HG03571 (cell line): ENCODE results near the gene OCA2.

ENCODE experiments used
- ATAC-seq: cut with Tn5 transposase; IDR thresholded peaks from one replicate; pipeline ENCODE4 v1.9.1; 2021; ENCODE audit not compliant: unreplicated experiment

Gene OCA2

GRCh38 chr15:28082891-28083684 lies 16.0 kb downstream of the OCA2 start:
- ATAC-seq: no peak

DNA sequence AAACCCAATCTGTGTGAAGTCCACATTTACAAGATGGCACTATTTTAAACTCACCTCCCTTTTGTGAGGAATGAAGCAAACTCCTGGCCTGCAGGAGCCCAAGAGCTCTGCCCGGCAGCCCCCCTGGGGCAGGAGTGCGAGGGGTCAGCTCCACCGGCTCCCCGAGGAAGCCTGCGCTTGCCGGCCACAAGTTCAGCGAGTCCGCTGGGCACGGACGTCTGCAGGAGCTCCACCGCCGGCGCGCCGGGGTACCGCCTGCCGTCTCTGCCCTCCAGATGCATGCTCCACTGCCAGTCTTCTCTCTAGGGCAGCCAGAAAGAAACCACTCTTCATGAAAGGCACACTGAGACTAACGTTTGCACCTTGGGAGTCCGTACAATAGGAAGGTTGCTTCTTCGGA lies 17.5 kb downstream of the OCA2 start:
- ATAC-seq: no peak

DNA sequence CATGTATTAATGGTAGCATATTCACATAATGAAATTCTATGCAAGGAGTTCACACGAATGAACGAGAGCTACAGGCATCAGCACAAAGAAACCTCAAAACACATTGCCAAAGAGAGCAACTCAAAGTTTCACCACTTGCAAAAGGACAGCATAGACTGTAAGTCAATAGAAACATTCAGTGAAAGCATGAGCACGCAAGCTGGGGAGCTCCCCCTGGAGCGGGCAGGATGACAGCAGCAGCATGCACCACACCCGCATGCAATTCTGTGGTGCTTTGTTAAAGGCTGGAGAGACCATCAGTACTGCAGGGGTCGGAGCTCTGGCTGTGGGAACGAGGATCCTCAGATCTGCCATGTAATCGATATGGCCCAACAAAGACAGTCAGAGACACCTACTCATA lies 18.7 kb downstream of the OCA2 start:
- ATAC-seq: no peak

DNA sequence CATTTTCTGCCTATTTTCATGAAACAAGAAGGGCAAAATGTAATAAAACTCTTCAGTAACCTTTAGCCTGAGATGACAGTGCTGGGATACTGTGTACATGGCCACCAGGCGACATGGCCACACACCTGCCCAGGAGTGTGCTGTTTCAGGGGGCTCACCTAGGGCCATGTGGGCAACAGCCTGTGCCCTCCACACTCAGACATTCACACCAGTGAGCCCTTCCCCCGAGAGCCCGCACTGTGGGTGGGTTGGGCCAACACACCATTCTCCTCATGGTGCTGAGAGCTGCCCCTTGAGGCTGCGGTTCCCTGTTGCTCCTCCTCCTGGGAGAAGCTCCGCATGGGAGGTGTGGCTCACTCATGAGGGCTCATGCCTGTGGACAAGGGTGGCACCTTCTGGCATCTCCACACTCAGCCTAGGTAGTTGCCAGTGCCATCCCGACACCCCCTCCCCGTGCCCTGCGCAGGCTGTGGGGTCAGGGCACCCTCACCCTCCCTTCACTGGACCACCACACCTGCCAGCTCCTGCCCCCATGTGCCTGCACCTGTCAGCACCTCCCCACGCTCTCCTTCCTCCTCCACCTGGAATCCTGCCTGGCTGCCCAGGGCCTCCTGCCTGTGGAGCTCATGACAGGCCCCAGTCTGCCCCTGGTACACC lies 19.7 kb downstream of the OCA2 start:
- no peak for ATAC-seq

- no peak for ATAC-seq
Measured at GRCh38 chr15:28078191-28078719, 20.9 kb downstream of the OCA2 start.

DNA sequence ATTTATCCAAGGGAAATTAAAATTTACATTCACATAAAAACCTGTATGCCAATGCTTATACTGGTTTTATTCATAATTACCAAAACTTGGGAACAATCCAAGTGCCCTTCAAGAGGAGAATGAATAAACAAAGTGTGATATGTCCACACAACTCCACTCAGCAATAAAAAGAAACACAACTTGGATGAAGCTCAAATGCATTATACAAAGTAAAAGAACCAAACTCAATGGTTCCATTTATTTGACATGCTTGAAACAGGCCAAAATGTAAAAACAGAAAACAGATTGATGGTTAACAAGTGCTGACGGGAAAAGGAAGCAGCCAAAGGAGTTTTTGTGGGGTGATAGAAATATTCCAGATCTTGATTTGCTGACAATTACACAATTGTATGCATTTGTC lies 23.5 kb downstream of the OCA2 start:
- ATAC-seq: no peak

- ATAC-seq: no peak
Measured at GRCh38 chr15:28068930-28069329, 30.2 kb downstream of the OCA2 start.

DNA sequence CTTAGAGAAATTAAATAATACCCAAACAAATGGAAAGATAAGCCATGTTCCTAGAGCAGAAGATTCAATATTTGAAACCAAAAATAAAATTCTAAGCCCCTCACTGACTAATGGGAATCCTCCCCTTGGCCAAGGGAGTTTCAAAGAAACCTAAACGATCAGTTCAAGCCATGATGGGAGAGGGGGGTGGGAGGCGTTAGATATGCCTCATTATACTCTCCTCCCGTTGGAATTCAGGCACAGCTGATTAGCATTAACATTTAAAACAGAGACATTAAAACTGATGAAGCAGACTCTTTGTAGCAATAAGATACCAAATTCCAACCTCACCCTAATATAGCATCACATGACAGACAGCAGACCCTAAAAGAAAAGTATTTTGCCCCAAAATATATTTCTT lies 32.9 kb downstream of the OCA2 start:
- ATAC-seq: no peak

GRCh38 chr15:28060005-28060404 lies 39.1 kb downstream of the OCA2 start:
- ATAC-seq: no peak

- no peak for ATAC-seq
Measured at GRCh38 chr15:28058082-28058481, 41.0 kb downstream of the OCA2 start.

DNA sequence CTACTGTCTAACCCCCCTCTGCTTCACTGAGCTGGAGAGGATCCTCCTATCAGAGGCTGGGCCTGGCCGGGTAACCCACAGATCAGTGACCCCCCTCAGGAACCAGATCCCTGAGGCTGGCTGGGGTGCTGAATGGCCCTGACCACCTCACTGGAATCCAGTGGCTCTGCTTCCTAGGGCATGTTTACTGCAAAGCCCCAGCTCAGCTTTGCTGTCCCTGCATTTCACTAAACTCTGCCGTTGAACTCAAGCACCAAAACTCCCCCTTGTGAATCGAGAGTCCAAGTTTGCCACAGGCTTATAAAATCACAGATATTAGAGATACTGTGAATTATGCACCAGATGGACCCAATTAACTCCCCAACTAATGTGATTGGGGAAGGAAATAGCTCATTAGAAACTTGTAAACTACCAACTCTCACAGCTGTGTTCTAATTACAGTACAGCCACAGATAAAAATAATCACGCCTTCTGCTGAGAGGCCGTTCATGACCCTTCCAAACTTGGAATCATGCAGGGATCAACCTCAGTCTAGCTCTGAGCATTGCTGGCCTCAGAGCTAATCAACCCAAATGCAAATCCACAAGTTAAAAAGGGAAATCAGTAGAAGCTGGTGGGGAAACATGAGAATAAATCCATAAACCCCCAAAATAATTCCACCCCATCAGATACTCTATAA lies 47.0 kb downstream of the OCA2 start:
- ATAC-seq: no peak

GRCh38 chr15:28049581-28049980 lies 49.5 kb downstream of the OCA2 start:
- ATAC-seq: no peak

DNA sequence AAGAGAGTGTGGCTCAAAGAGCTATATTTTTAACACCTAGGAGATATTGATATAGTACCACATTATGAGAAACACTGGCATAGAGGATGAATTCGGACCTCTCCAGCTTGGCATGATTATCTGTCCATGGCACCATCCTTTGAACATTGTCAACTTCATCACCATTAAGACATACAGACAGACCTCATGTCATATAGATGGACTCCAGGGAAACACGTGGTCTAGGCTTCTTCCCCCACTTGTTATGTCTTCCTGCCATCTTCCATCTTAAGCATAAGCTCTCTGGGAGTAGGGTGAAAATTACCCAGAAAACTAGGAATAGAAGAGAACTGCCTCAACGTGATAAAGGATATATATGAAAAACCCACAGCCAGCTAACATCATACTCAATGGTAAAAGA lies 51.8 kb downstream of the OCA2 start:
- ATAC-seq: no peak

DNA sequence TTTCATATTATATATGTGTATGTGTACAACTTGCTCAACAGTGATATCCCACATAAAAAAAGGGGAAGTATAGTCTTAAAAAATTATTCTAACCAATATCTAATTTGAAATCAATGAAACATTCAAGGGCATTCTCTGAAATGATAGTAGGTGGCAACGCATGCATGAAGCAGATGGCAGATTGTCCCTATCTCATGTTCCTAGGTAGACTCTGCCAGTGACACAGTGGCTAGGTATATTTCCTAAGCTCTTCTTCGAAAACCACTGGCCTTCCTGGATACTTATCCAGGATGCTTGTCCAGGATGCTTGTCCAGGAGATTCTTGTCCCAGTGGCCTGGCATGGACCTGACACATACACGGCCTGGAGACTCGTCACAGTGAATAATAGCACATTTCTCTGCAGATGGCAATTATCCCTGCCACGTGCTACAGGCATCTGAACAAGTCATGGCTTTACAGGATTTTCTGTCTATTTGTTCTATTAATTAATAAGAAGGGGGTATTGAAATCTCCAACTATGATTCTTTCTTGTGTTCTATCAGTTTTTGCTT lies 54.9 kb downstream of the OCA2 start:
- no peak for ATAC-seq

GRCh38 chr15:28043691-28044091 lies 55.4 kb downstream of the OCA2 start:
- ATAC-seq: no peak

DNA sequence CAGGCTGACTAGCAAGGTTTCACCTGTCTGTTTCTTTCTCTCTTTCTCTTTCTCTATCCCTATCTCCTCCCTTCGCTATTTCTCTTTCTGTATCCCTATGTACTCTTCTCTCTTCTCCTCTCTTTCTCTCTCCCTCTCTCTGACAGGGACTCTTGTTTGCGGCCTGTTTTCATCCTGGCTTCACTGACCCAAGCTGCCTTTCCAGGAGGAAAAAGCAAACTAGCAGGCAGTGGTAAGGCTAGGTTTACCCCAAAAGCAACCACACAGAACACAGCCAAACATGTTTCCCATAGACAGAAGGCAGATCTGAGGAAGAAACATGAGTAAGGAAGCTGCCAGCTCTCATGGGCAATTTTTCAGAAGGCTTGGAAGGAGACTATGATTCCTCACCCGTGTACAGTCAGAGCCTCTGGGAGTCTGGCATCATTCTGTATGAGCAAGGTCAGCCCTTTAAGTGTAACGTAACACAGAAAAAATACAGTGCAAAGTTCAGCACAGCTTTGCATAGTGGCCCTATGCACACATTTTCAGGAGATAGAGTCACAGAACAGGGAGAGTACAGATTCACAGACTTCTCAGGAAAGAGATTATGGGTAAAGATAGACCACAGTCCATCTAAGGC lies 61.0 kb downstream of the OCA2 start:
- ATAC-seq: no peak

GRCh38 chr15:28033443-28033842 lies 65.7 kb downstream of the OCA2 start:
- no peak for ATAC-seq

- no peak for ATAC-seq
Measured at GRCh38 chr15:28030801-28031200, 68.3 kb downstream of the OCA2 start.

GRCh38 chr15:28027714-28028076 lies 71.4 kb downstream of the OCA2 start:
- ATAC-seq: no peak

GRCh38 chr15:28026764-28027713 lies 72.1 kb downstream of the OCA2 start:
- no peak for ATAC-seq
